GM12878 (cell line): Measurements from ENCODE around the gene ZNF850. TPM values are rescaled to one million over a fixed set of nuclear protein-coding genes. Genes with fewer than 3 reads are reported as not detected.

ENCODE experiments used
- ATAC-seq: fragments of 200-7000 bp; cut with Tn5 transposase; 3 replicates; pipeline ENCODE4 v1.9.1; 2020; ENCODE audit warnings: mild to moderate bottlenecking, moderate library complexity
- BruUV-seq: library from RNA; stranded (reverse); fragments of 400-500 nt; replicated peaks from 2 replicates; lab custom pipeline; 2021; lab: Mats Ljungman, UMichigan
- CTCF ChIA-PET: fragments of 300-600 bp; sonication (Branson Sonifier 250); formaldehyde crosslinking; extraction: SDS; loops from one replicate; lab custom pipeline; 2021; ENCODE audit warnings: inconsistent platforms; lab: Yijun Ruan, JAX
- POLR2A ChIA-PET: fragments of 350-600 bp; formaldehyde crosslinking; extraction: SDS; loops from one replicate; lab custom pipeline; 2021; ENCODE audit warnings: inconsistent platforms; lab: Charles Lee
- RAD21 ChIA-PET: fragments of 300-600 bp; sonication (Branson Sonifier 250); formaldehyde crosslinking; loops from one replicate; lab custom pipeline; 2023; ENCODE audit warnings: antibody characterized with exemption; ENCODE audit not compliant: unreplicated experiment; lab: Charles Lee
- SMC1A ChIA-PET: fragments of 300-600 bp; sonication (Branson Sonifier 250); formaldehyde crosslinking; loops from one replicate; lab custom pipeline; 2023; ENCODE audit not compliant: unreplicated experiment, uncharacterized antibody; lab: Charles Lee
- DNase-seq: peaks from one replicate; pipeline ENCODE4 v3.0.0-alpha.2; 2011; ENCODE audit warnings: low read depth, low spot score
- FAIRE-seq: peaks from 3 replicates; lab custom pipeline; 2011; peaks lifted over from hg19 to GRCh38; lab: Jason Lieb, UNC
- H2AFZ ChIP-seq: 2 replicates; pipeline ENCODE4 v1.6.0; 2011; ENCODE audit warnings: low read depth, low read length, control low read depth; ENCODE audit not compliant: control insufficient read depth
- H3K27ac ChIP-seq: 2 replicates; pipeline ENCODE4 v1.5.1; 2011; ENCODE audit warnings: control low read depth; ENCODE audit not compliant: control insufficient read depth, insufficient read depth
- H3K27me3 ChIP-seq, 2 experiments: replicated peaks in 1 of 2; 2 replicates each; pipeline versions ENCODE4 v1.6.0 to v1.6.1; 2011; ENCODE audit warnings: low read length in 1 of 2; ENCODE audit not compliant: control insufficient read depth in 2 of 2, insufficient read depth in 2 of 2
- H3K36me3 ChIP-seq, 2 experiments: 2 replicates each; pipeline ENCODE4 v1.5.1; 2011; ENCODE audit warnings: low read length in 1 of 2; ENCODE audit not compliant: control insufficient read depth in 2 of 2, insufficient read depth in 2 of 2
- H3K4me1 ChIP-seq: 2 replicates; pipeline ENCODE4 v1.6.1; 2011; ENCODE audit warnings: mild to moderate bottlenecking, low read length, moderate library complexity, mixed read lengths; ENCODE audit not compliant: control insufficient read depth, insufficient read depth
- H3K4me2 ChIP-seq: 2 replicates; pipeline ENCODE4 v1.6.0; 2011; ENCODE audit warnings: control low read depth; ENCODE audit not compliant: control insufficient read depth, insufficient read depth
- H3K4me3 ChIP-seq: fragments of 200-600 bp; sonication (generic); 2 replicates; pipeline ENCODE4 v1.5.1; 2016
- H3K79me2 ChIP-seq: 2 replicates; pipeline ENCODE4 v1.6.0; 2011; ENCODE audit warnings: low read length; ENCODE audit not compliant: control insufficient read depth, insufficient read depth
- H3K9ac ChIP-seq: 2 replicates; pipeline ENCODE4 v1.8.0; 2011; ENCODE audit warnings: low read length, control low read depth, mixed read lengths; ENCODE audit not compliant: control insufficient read depth, insufficient read depth
- H3K9me3 ChIP-seq: replicated peaks from 3 replicates; pipeline ENCODE4 v1.5.1; 2011; ENCODE audit warnings: mild to moderate bottlenecking, low read length; ENCODE audit not compliant: control insufficient read depth, insufficient read depth
- H4K20me1 ChIP-seq: 2 replicates; pipeline ENCODE4 v1.6.0; 2011; ENCODE audit not compliant: control insufficient read depth, insufficient read depth
- CREB1 ChIP-seq: IDR thresholded peaks from 2 replicates; pipeline ENCODE4 v1.6.1; 2012; ENCODE audit warnings: low read depth, mild to moderate bottlenecking, inconsistent platforms
- CUX1 ChIP-seq: IDR thresholded peaks from 2 replicates; pipeline ENCODE4 v1.6.1; 2012; ENCODE audit warnings: improper control_type of control experiment, low read depth, low read length; ENCODE audit not compliant: insufficient replicate concordance
- EGR1 ChIP-seq, 2 experiments: IDR thresholded peaks; 1 replicate in 1 of 2; 2 replicates in 1 of 2; pipeline ENCODE4 v1.6.1; 2011 to 2012; ENCODE audit warnings: low read depth in 2 of 2, low read length in 2 of 2, borderline replicate concordance in 1 of 2, mild to moderate bottlenecking in 1 of 2, moderate library complexity in 1 of 2
- HSF1 ChIP-seq: fragments of 150-350 bp; IDR thresholded peaks from 2 replicates; pipeline ENCODE4 v1.6.1; 2014; ENCODE audit warnings: mild to moderate bottlenecking, low read depth, low read length
- MAX ChIP-seq: IDR thresholded peaks from 2 replicates; pipeline ENCODE4 v1.6.1; 2012; ENCODE audit warnings: low read depth, low read length, improper control_type of control experiment
- NFXL1 ChIP-seq: fragments of 450-650 bp; IDR thresholded peaks from 2 replicates; pipeline ENCODE4 v1.6.1; 2017; ENCODE audit warnings: antibody characterized with exemption, mild to moderate bottlenecking, borderline replicate concordance
- NKRF ChIP-seq: fragments of 450-650 bp; conservative IDR thresholded peaks from 2 replicates; pipeline ENCODE4 v1.6.1; 2017; ENCODE audit warnings: mild to moderate bottlenecking, moderate library complexity
- POU2F2 ChIP-seq: IDR thresholded peaks from 3 replicates; pipeline ENCODE4 v1.6.1; 2011; ENCODE audit warnings: low read depth, mild to moderate bottlenecking, low read length, borderline replicate concordance
- SPI1 ChIP-seq: IDR thresholded peaks from 2 replicates; pipeline ENCODE4 v1.6.1; 2011; ENCODE audit warnings: low read depth, mild to moderate bottlenecking, low read length, moderate library complexity, borderline replicate concordance; ENCODE audit not compliant: insufficient read depth
- SUZ12 ChIP-seq: fragments of 200-600 bp; sonication (generic); IDR thresholded peaks from one replicate; pipeline ENCODE4 v1.6.1; 2018; ENCODE audit warnings: antibody characterized with exemption, mild to moderate bottlenecking; ENCODE audit not compliant: unreplicated experiment
- ZSCAN29 ChIP-seq: fragments of 450-650 bp; IDR thresholded peaks from 2 replicates; pipeline ENCODE4 v1.6.1; 2017; ENCODE audit warnings: mild to moderate bottlenecking, moderate library complexity
- WGBS: methylation state at CpG from one replicate; pipeline ENCODE4 v1.1.6; 2016; ENCODE audit warnings: low lambda C conversion rate; ENCODE audit not compliant: insufficient replicate concordance, insufficient coverage; ENCODE audit errors: missing lambda C conversion rate; 5-methylcytosine and 5-hydroxymethylcytosine counted together
- in situ Hi-C: fragments of 300-500 bp; cut with MboI; formaldehyde crosslinking; loops from 9 replicates; pipeline ENCODE4 v1.14.3; 2018; ENCODE audit warnings: mixed read lengths
- intact Hi-C: fragments of 100-400 bp; cut with micrococcal nuclease; formaldehyde crosslinking; loops from one replicate; pipeline ENCODE4 v1.14.2; 2022; ENCODE audit not compliant: unreplicated experiment
- polyA plus RNA-seq, 11 experiments: library from polyadenylated mRNA; depleted of rRNA in 4 of 11; unstranded in 6 of 11; stranded (reverse) in 5 of 11; fragments of >200 nt; fragmentation: Nextera tagmentation in 4 of 11; fragmentation: Illumina TruSeq in 1 of 11; extraction: Ambion mirVana in 4 of 11; extraction: Trizol in 1 of 11; gene quantifications; 1 replicate in 1 of 11; 2 replicates in 10 of 11; pipeline versions ENCODE4 v1.2.1 to v1.2.3, GENCODE V29; 2011 to 2016; ENCODE audit warnings: inconsistent platforms in 2 of 11, missing spikeins in 2 of 11, low read depth in 1 of 11
- total RNA-seq, 4 experiments: library from RNA; depleted of rRNA in 3 of 4; stranded (reverse); fragments of >200 nt in 3 of 4; fragmentation: Illumina TruSeq in 1 of 4; extraction: Trizol in 1 of 4; gene quantifications; 2 replicates each; pipeline versions ENCODE4 v1.2.1 to v1.2.3, GENCODE V29; 2013 to 2021

Gene ZNF850
- total and polyA plus RNA-seq, 10 of the 15 experiments (the other 5 are each of a cell fraction or from before 2014, with no cell fraction given) = 0.44 to 6.4 (median 2.5) TPM

GRCh38 chr19:36686365-36687213 lies 86.0 kb downstream of the ZNF850 start:
- H3K36me3 ChIP-seq = peaks cover 2 to 9% of the 10 kb centered on the region in 2 experiments; a peak in 3 of 4 replicates
- whole genome bisulfite sequencing = 17% methylated on average over 18 of the region's 20 CpGs
- peak overlapping the region; percentile 68 for H3K4me3 ChIP-seq
- no peak for FAIRE-seq
- peaks cover 9% of the 10 kb centered on the region for H3K9me3 ChIP-seq
- no peaks in the 10 kb centered on the region for H3K4me1 ChIP-seq
- peak overlapping the region; percentile 89 for H3K4me2 ChIP-seq
- H4K20me1 ChIP-seq = no peaks in the 10 kb centered on the region
- H3K79me2 ChIP-seq = peaks cover 13% of the 10 kb centered on the region
- in situ Hi-C loops (no loop called here), intact Hi-C loops (no loop called here)
- RAD21 ChIA-PET = interaction anchor here (0.6 to 1.6 kb wide), 2 partner anchors 86 to 1698 kb away, joined by 3 to 5 read pairs; partner anchors contain the start of gene ZNF850
- TSS peak; percentile 79 for BruUV-seq
- SMC1A ChIA-PET = interaction anchor here (0.8 to 1.0 kb wide), 2 partner anchors 81 to 87 kb away, joined by 3 read pairs; partner anchors contain the start of gene ZNF382
- ATAC-seq = no peak; the same call in 2 of the 3 replicates
- CTCF ChIA-PET = no interaction called here
- no peaks in the 10 kb centered on the region for H3K27me3 ChIP-seq
- H3K27ac ChIP-seq = peak overlapping the region; percentile 53
- DNase-seq = no peak
- peak overlapping the region; percentile 86 for H2AFZ ChIP-seq
- POLR2A ChIA-PET = interaction anchor here (0.6 to 1.5 kb wide), 4 partner anchors 119 to 560 kb away, joined by 3 to 4 read pairs (median 3); partner anchors contain the start of genes ZNF345 and ZNF790
- peak overlapping the region; percentile 88 for H3K9ac ChIP-seq
- TF ChIP-seq NKRF = no peak
- TF ChIP-seq NFXL1 = no peak
- no peak for TF ChIP-seq ZSCAN29
- TF ChIP-seq MAX = no peak
- no peak for TF ChIP-seq POU2F2
- no peak for TF ChIP-seq CUX1
- no peak for TF ChIP-seq SUZ12
- TF ChIP-seq EGR1 (IDR thresholded peaks at IDR 0.05; ENCODE audit: borderline replicate concordance in 1 of 2, low read depth in 2 of 2, low read length in 2 of 2) = no peak
- TF ChIP-seq SPI1 = no peak
- no peak for TF ChIP-seq CREB1
- no peak for TF ChIP-seq HSF1
